UCSD-AML1 (cell line): ENCODE results near the gene PGGHG.

Experiments used
- DNase-seq: peaks from one replicate; lab custom pipeline; 2025; ENCODE audit not compliant: unreplicated experiment; lab: John Stamatoyannopoulos, UW

The PGGHG gene

GRCh38 chr11:269146-269890 lies 19.6 kb upstream of the PGGHG start:
- peak; percentile 65 for DNase-seq

GRCh38 chr11:270451-271318 lies 18.2 kb upstream of the PGGHG start:
- DNase-seq: no peak

DNA sequence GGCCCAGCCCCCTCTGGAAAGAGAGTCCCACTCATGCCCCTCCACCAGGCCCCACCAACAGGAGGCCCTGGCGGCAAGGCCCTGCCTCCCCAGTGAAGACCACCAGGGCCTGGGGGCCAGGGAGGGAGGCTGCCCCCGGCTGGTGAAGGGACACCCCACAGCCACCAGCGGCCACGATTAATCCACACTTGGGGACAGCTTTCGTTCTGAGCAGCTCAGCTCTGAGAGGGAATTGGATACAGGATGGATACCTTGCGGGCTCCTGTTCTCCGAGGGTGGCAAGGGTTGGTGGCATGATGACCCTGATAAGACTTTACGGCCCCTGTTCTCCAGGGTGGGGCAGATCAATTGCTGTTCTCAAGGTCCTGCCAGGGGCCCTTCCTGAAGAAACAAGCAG lies 17.6 kb upstream of the PGGHG start:
- DNase-seq: no peak

DNA sequence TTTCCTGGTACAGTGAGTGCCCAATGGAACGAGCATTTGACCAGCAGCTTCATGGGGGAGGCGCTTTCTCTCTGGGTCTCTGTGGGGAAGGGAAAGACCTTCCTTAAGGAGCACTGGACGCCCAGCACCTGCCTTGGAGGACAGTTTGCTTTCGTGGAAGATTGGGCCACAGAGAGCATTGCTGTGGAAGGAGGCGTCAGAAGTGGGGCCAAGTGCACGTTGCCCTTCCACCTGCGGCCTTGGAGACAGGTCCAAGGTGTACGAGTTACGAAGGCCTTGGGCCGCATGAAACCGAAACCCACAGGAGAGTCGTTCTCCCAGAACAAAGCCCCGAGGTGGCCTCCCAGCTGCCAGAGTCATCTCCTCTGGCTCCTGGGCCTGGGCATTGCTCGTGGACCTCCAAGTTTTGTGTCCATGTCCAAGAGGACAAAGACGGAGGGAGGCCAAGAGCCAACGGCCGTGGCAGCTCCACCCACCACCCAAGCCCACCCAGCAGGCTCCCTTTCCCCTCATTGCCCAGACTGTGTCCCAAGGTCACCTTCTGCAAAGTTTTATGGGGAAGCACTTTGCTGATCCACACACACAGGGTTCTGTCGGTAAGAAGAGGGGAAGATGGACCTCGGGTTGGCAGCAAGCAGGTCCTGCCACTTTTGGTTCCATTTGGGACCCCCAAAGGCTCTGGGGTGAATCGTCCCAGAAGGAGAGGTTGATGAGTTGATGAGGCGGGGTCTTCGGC lies 16.6 kb upstream of the PGGHG start:
- DNase-seq: no peak

DNA sequence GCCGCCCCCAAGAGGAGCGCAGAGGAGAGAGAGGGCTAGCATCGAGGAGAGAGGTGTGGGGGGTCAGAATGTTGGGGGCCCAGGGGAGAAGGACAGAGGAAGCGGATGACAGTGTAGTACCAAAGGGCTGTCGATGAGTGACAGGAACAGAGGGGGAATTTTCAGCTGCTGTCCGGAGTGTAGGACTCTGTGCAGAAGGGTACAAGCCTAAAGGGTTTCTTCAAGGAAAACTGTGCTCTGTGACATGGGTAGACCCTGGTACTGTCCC lies 16.1 kb upstream of the PGGHG start:
- DNase-seq: no peak

GRCh38 chr11:276219-276618 lies 12.7 kb upstream of the PGGHG start:
- no peak for DNase-seq

- DNase-seq: no peak
Observed at GRCh38 chr11:278001-278951, 10.7 kb upstream of the PGGHG start, which contains the start of gene NLRP6. Gene NLRP6, plus strand, starts transcription at chr11:278407. Its CDS starts 163 bp downstream, at chr11:278570.

DNA sequence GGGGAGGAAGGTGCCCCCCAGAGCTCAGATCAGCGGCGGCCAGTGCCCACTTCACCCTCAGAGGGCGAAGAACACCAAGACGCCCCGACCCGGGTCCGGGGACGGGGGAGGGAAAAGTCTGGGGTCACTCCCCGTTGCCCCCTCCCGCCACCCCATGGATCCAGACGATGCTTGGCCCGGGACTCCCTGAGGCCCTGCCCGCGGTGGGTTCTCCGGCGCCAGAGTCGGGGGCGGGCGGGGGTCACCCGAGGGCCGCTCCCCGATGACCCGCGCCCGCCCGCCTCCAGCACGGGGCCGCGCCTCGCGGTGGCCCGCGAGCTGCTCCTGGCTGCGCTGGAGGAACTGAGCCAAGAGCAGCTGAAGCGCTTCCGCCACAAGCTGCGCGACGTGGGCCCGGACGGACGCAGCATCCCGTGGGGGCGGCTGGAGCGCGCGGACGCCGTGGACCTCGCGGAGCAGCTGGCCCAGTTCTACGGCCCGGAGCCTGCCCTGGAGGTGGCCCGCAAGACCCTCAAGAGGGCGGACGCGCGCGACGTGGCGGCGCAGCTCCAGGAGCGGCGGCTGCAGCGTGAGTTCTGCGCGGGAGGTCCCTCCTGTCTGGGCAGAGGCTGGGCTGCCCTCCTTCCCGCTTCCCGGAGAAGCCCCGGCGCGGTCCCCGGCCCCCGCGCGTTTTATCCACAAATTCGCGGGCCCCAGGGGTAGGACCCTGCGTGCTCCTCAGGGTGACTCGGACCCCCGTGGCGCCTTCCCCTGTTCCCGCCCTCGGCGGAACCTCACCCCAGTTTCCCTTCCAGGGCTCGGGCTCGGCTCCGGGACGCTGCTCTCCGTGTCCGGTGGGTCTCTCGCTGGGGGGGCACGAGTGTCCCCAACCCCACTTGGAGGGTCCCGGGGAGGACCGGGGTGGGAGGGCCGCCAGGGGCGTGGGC lies 9.6 kb upstream of the PGGHG start:
- no peak for DNase-seq

DNA sequence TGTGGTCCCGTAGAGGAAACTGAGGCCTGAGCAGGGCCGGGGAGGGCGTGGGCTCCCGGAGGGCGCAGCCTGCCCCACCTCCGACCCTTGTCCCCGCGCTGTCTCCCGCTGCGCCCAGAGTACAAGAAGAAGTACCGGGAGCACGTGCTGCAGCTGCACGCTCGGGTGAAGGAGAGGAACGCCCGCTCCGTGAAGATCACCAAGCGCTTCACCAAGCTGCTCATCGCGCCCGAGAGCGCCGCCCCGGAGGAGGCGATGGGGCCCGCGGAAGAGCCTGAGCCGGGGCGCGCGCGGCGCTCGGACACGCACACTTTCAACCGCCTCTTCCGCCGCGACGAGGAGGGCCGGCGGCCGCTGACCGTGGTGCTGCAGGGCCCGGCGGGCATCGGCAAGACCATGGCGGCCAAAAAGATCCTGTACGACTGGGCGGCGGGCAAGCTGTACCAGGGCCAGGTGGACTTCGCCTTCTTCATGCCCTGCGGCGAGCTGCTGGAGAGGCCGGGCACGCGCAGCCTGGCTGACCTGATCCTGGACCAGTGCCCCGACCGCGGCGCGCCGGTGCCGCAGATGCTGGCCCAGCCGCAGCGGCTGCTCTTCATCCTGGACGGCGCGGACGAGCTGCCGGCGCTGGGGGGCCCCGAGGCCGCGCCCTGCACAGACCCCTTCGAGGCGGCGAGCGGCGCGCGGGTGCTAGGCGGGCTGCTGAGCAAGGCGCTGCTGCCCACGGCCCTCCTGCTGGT lies 8.8 kb upstream of the PGGHG start:
- DNase-seq: peak; percentile 33

GRCh38 chr11:280706-281485 lies 8.0 kb upstream of the PGGHG start:
- DNase-seq: no peak

DNA sequence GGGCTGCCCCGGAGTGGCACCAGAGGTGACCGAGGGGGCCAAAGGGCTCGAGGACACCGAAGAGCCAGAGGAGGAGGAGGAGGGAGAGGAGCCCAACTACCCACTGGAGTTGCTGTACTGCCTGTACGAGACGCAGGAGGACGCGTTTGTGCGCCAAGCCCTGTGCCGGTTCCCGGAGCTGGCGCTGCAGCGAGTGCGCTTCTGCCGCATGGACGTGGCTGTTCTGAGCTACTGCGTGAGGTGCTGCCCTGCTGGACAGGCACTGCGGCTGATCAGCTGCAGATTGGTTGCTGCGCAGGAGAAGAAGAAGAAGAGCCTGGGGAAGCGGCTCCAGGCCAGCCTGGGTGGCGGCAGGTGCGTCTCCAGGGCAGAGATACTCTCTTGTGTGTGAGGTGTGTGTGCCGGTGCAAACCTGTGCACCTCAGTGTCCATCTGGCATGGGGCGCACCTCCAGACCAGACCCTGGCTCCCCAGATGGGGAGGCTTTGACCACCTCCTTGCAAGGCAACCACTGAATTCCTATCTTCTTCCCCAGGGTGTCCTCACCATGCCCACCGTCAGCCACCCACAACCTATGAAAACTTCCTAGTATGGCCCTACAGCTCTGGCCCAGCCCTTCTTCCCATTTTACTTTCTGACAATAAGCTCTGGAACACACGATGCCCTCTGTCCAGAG lies 7.3 kb upstream of the PGGHG start:
- no peak for DNase-seq

GRCh38 chr11:282171-282570 lies 6.8 kb upstream of the PGGHG start:
- no peak for DNase-seq

- DNase-seq: peak; percentile 37
Observed at GRCh38 chr11:282630-283360, 6.1 kb upstream of the PGGHG start.

GRCh38 chr11:283405-284104 lies 5.4 kb upstream of the PGGHG start:
- no peak for DNase-seq

DNA sequence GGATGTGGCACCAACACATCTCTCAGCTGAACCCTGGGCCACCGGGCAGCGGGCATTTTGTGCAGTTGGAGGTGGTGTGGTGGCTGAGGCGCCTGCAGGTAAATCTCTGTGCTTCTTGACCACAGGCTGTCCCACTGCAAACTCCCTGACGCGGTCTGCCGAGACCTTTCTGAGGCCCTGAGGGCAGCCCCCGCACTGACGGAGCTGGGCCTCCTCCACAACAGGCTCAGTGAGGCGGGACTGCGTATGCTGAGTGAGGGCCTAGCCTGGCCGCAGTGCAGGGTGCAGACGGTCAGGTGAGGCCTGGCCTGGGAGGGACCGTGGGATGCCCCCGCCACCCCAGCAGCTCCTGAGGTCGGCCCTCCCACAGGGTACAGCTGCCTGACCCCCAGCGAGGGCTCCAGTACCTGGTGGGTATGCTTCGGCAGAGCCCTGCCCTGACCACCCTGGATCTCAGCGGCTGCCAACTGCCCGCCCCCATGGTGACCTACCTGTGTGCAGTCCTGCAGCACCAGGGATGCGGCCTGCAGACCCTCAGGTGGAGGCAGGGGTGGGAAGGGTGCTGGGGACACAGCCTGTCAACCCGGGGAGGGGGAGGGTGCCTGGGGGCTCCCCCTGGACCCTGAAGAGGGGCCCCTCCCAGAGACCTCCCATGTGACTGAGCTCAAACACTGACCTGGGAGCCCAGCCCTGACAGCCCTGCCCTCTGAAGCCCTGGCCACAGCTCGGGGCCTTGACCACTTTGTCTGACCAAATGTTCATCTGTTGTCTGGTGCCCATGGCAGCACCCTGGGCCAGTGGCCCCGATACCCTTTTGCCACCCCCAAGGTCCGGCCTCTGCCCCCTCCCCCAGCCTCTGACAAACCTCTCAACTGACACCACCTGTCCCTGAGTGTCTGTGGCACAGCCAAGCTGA lies 4.6 kb upstream of the PGGHG start:
- DNase-seq: no peak
